Left colon (tissue), 2 donors: ENCODE measurements around the gene PGS1. TPM values are rescaled to one million over a fixed set of nuclear protein-coding genes. Genes with fewer than 3 reads are reported as not detected.

Source experiments
- ATAC-seq: fragments of 200-7000 bp; cut with Tn5 transposase; one replicate; pipeline ENCODE4 v1.9.1; 2020; ENCODE audit warnings: mild to moderate bottlenecking, moderate library complexity
- DNase-seq, 2 donors: peaks; one replicate each; pipeline ENCODE4 v3.0.0-alpha.2; 2020
- intact Hi-C, 2 donors: fragments of 100-400 bp; cut with DNase I in 1 of 2; cut with micrococcal nuclease in 1 of 2; formaldehyde crosslinking; loops; one replicate each; pipeline versions ENCODE4 v1.11.2 to v1.14.0; 2022; cut with DNase I, micrococcal nuclease
- total RNA-seq, 2 donors: library from RNA; stranded (reverse); fragmentation: NEBNext Ultra II Directional; extraction: Animal tissue kit (Norgen Biotek cat#: 25700); gene quantifications; one replicate each; pipeline ENCODE4 v1.2.1, GENCODE V29; 2021
- donor health status: DM: no; HTN: no; CAD: no.
- donor health status: DM: yes; HTN: yes; CAD: no.

Gene PGS1
- total RNA-seq, 2 donors from 2014 or later: 37.6 to 44.5 TPM

DNA sequence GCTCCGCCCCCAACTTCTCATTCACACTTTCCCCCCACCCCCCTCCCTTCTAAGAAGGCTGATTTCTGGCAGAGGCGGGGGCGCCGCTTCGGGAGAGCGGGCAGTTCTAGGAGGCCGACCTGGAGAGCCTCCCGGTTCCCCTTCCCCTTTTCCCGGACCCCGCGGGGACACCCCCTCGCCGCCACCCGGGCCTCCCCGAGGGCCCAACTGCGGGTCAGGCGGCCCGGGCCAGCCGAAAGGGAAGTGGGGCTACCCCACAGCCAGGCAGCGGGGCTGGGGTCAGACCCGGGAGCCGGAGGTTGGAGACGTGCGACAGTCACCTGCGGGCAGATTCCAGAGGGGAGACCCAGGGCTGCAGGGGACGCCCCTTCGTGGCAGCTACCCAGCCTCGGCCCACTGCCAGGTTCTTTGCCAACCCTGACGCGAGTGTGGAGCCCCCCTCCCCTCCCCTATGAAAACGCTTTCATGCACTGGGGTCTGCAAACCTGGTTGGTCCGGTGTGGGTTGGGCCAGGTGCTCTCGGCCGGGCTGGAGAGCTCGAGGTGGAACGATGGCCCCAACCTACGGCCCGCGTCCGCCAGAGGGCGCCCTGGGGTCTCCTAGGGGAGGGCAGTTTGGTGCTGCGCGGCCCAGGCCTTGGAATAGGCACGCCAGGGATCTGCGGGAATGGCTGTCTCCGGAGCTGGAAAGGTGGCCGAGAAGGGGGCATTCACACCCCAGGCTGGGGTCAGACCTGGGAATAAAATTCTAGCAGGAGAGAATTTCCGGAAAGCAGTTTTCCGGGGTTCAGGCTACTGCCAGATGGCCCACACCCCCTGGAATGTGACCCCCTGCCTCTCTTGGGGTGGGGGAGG, 17.9 kb upstream of the PGS1 start:
- ATAC-seq (peak; percentile 76), DNase-seq (peak; percentile 91 to 97)
- intact Hi-C loops: loop anchor here in 1 of 2 donors (5.0 kb wide), 1 partner anchor 62 kb away; no protein-coding TSS in a partner anchor

DNA sequence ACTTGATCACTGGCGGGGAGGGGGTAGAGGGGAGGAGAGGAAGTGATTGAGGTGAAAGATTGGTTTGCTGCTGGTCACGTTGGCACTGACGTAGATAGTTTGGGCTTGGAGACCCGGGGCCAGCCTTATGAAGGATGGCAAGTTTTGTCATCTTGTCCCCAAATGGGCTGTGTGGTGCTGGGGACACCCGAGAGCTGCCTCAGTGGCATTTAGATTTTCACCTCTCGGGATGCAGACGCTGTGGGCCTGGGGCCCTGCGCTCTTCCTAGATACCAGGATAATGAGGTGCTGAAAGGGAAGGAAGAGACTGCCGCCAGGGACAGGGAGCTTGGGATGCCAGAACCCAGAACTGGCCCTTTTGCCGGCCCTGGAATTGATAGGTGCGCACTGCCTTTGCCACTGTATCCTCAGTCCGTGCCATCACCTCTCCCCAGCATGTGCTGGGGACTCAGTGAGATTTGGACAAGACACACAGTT, 17.2 kb upstream of the PGS1 start:
- no peak for ATAC-seq
- intact Hi-C loops: loop anchor here in 1 of 2 donors (5.0 kb wide), 1 partner anchor 61 kb away; no protein-coding TSS in a partner anchor

DNA sequence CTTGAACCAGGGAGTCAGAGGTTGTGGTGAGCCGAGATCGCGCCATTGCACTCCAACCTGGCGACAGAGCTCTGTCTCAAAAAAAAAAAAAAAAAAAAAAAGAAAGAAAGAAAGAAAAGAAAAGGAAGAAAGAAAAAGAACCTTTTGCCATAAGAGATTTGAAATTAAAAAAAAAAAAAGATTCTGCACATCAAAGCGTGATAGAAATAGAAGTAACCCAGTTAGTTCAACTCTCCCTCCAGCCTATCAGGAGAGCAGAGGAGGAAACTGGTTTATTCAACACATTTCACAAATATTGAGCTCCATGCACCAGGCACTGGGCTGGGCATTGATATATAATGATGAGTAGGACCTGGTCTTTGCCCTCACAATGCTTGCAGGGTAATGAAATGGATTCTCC, 16.2 kb upstream of the PGS1 start:
- intact Hi-C loops: loop anchor here in 1 of 2 donors (5.0 kb wide), 1 partner anchor 60 kb away; no protein-coding TSS in a partner anchor
- ATAC-seq (no peak), DNase-seq (no peak)

More for the DNA sequence above, 17.2 kb upstream of the PGS1 start:
- no peak for DNase-seq

DNA sequence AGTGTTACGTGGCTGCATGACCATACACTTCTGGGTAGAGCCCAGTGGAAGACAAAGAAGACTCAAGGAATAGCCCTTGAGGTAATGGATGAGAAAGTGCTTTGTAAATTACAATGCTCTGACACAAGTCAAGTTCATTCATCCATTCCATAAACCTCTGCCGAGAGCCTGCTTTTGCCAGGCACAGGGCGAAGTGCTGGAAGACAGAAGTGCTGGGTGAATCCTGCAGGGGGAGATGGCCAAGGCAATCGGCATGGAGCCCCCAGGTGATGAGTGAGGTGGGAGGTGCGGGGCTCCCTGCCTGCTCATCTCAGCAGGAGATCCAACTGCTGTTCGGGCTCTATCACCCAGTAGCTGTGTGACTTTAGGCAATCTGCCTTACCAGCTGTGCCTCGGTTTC, 15.8 kb upstream of the PGS1 start:
- intact Hi-C loops: loop anchor here in 1 of 2 donors (5.0 kb wide), 1 partner anchor 60 kb away; no protein-coding TSS in a partner anchor
- DNase-seq (no peak), ATAC-seq (no peak)

DNA sequence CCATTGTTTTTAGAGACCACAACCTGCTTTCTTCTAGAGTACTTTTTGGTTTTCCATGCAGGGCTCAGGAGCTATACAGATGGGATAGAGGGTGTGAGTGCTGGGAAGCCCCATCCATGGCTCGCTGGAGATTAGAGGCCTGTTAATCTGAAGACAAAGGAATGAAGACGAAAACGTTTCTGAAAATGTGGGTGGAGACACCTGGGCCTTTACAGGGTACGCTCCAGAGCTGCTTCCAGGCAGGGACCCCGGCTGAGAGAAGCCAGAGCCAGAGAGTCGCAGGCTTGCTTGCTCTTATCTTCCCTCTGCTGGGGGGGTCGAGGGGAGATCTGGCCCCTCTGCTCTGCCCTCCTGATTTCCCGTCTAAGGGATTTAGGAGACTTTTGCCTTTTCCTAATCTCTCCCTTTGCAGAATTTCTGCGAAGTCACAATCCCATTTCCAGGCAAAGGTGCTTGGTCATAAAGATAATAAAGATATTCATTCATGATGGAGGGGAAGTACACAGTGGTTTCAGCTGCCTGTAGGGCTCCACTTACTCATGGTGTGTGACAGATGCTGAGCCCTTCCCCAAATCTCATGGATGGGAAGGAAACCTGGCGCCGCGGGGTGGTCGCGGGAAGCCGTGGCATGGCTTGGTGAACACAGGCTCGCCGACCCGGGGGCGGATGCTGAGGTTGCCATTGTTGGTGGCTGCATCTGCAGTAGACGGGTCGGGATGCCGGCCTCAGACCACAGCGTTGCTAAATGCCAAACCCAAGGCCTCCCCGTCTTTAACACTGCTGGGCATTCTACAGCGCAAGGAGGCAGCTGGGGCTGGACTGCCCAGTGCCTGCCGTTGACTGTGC, 13.8 kb upstream of the PGS1 start:
- intact Hi-C loops: loop anchor here in 1 of 2 donors (5.0 kb wide), 1 partner anchor 58 kb away; no protein-coding TSS in a partner anchor
- DNase-seq: no peak
- no peak for ATAC-seq

DNA sequence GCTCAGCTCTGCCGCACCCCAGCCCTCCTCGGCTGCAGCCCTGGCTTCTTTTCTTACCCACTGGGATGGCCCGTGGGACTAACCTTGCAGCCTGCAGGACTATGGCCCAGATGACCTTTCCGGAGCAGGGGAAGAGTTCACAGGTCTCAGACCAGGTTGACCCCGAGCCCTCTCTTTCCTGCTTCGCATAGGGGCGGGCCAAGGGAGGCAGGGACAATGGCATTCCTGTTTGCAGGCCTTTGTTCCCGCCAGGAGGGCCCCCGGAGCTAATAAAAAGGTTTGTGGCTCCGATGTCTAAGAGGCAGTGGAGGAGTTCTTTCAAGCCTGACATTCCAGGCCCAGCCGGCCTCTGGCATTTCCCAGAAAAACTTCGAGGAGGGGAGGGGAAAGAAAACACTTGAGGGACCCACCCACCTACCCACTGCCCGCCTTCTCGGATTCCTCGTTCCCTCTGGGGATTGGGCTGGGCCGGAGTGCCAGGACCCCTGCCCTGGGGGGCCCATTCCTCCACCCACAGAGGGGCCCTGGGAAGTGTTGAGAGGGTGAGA, 12.8 kb upstream of the PGS1 start:
- intact Hi-C loops: no loop called here
- DNase-seq: no peak
- ATAC-seq: no peak

DNA sequence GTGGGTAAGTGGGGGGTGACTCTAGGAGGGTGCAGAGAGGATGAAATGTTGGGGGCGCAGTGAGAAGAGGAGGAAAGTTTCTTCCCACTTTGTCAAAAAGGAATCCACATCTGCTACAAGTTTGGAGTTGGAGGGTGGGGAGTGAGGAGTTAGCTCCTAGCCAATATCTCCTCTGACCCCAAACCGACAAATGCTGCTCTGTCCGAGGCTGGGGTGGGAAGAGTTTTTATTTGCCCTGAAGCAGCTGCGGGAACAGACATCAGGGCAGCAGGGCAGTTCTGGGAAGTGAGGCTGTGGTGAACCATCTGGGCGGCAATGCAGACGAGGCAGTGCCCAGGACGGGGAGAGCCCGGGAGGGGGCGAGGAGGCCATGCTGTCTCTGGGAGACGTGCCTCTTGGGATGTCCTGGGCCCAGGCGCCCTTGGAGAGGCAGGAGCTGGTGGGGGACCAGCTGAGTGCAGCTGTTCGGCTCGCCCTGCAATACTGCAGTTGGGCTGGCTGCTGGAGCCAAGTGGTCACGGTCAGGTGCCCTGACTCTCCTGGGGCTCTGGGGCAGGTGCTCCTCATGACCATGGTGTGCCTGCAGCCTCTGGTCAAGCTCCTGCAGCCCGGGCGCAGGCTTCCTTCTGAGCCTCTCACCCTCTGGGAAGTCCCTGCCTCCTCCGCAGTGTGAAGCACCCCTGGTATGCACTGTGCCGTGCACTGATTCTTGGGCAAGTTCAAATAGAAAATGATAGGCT, 12.2 kb upstream of the PGS1 start:
- ATAC-seq (no peak), DNase-seq (no peak)
- intact Hi-C loops: no loop called here

DNA sequence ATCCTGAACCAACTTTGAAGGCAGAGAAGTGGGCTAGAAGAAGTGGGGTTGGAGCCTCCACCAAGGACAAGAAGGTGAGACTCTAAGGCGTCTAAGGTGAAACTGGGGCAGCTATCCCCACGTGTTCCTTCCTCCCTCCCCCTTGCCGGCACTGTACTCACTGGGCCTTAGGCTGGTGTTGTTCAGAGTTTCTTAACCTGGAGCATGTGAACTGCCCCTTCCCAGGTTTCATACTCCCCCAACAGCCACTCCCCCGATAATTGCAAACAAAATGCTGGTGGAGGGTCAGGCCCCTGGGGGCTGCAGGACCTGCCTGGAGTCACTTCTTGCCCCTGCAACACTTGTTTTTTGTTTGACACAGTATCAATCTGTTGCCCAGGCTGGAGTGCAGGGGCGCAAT, 11.3 kb upstream of the PGS1 start:
- ATAC-seq (no peak), DNase-seq (no peak)
- intact Hi-C loops: no loop called here

DNA sequence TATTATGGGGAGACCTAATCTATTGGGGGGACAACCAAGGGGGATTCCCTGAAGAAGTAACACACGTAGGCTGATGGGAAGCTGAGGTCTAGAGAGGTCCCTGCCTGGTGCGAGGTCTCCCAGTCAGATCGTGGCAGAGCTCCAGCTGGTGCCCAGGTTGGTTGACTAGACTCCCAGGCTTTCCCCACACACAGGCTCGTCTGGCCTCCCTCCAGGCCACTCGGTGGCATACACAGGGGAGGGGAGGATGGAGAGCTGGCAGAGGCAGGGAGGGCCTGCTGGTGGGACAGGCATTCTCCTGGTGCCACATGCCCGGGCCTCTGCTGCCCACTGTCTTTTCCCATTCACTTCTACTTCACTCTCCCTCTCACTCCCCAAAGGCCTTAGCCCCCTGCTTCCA, 10.1 kb upstream of the PGS1 start:
- intact Hi-C loops: no loop called here
- ATAC-seq (no peak), DNase-seq (no peak)

DNA sequence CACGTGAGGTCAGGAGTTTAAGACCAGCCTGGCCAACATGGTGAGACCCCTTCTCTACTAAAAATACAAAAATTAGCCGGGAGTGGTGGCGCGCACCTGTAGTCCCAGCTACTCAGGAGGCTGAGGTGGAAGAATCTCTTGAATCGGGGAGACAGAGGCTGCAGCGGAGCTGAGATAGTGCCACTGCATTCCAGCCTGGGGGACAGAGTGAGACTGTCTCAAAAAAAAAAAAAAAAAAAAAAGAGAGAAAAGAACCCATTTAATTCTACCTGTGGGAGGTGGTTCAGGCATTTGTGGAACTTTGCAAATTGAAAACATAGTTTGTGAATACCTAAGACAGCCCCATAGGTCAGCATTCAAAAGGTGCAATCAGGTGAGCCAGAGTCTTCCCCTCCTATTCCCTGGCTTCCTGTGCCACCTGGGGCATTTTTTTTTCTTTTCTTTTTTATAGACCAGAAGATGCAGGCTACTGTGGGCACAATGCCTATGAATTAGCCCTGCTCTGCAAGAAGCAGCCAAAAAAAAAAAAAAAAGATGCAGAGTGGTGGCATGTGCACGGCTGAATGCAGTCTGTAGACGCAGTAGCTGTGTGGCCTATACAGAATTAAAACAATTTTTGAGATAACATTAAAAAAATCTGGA, 9.5 kb upstream of the PGS1 start:
- intact Hi-C loops: no loop called here
- DNase-seq (no peak), ATAC-seq (no peak)

DNA sequence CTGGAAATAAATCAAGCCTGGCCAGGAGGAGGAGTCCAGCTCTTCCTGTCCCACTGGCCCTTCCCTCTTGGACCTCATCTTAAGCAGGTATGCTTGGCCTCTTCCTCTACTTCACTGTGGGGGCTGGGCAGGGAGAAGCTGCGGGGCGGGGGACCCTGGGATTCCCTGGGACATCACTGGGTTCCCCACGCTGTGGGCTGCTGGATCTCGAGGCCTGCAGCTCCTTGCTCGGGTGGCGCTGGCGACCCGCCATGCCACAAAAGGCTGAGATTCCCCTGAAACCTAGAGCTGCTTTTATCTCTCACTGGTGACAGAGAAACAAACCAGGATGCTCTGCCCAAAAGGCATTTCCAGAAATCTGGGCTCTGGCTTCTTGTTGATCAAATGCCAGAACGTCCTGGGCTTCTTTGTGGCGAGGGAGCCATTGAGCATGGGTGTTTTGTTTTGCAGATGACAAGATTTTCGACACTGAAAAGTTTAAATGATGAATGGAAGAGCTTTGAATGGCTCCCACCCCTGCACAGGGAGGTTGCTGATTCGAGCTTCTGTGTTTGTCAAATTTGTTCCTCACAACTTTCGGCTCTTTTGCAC, 8.6 kb upstream of the PGS1 start:
- intact Hi-C loops: no loop called here
- ATAC-seq (no peak), DNase-seq (no peak)

DNA sequence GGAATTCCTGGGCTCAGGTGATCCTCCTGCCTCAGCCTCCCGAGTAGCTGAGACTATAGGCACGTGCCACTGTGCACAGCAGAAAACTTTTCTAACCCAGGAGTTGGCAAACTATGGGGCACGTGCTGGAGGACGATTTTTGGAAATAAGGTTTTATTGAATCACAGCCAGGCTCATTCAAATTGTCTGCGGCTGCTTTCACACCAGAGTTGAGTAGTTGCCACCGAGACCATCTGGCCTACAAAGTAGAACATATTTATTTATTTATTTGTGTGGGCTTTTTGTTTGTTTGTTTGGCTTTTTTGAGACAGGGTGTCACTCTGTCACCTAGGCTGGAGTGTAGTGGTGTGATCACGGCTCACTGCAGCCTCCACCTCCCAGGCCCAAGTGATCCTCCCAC, 7.4 kb upstream of the PGS1 start:
- intact Hi-C loops: no loop called here
- ATAC-seq (no peak), DNase-seq (no peak)

DNA sequence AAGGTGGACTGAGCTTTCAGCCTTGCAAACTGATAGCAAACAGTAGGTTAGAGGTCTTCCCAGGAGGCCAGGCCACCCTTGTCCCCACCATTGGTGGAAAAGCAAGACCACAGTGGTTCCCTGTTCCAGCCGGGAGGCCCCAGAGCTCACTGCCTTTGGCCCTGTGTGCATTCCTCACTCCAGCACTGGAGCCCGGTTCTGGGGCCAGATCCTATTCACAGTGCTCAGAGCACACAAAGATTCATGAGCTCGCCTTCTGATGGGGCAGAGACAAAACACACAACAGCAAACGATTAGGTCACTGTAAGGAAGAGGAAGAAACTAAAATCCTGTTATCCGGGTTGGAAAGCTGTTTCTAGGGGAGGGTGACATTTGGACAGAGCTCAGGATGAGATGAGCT, 5.6 kb upstream of the PGS1 start:
- intact Hi-C loops: no loop called here
- no peak for ATAC-seq
- no peak for DNase-seq

DNA sequence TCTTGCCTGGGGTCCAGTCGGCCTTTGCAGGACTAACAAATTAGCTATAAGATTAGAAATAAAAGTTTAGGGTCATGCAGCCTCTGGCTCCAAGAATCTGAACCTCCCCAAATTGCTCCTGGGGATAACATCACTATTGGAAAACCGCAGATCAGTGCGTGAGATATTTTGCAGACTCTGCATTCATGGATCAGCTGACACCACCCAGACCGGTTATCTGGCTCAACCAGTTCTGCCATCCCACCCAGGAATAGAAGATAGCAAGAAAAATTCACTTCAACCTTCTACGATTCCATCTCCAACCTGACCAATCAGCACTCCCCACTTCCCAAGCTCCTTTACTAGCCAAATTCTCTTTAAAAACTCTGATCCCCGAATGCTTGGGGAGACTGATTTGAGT, 4.3 kb upstream of the PGS1 start:
- intact Hi-C loops: no loop called here
- ATAC-seq: no peak
- DNase-seq: no peak

DNA sequence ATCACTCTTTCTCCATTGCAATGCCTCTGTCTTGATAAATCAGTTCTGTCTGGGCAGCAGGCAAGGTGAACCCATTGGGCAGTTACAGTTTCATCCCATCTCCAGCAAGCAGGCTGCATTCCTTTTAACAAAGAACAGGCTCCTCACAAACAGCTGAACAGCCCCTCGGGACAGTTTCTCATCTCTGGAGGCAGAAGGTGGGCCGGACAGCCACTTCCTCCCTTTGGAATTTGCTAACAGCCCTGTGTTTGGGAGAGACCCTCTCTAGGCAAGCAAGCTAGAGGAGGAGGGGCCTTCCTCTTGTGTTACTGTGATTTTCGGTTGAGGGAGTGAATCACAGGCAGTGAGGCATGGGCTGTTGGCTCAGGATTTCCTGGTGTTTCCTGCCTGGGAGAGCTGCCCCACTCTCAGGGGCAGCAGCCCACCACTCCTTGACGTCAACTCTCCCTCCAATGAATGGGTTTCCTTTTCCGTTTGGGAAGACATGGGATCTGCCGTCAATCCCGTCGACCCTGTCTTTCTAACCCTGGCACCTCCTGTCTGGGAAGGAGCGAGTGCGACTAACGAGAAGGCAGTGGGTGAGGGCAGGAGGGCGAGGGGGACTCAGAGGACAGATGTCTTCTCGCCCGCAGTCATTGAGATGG, 3.7 kb upstream of the PGS1 start:
- intact Hi-C loops: no loop called here
- ATAC-seq (no peak), DNase-seq (no peak)

DNA sequence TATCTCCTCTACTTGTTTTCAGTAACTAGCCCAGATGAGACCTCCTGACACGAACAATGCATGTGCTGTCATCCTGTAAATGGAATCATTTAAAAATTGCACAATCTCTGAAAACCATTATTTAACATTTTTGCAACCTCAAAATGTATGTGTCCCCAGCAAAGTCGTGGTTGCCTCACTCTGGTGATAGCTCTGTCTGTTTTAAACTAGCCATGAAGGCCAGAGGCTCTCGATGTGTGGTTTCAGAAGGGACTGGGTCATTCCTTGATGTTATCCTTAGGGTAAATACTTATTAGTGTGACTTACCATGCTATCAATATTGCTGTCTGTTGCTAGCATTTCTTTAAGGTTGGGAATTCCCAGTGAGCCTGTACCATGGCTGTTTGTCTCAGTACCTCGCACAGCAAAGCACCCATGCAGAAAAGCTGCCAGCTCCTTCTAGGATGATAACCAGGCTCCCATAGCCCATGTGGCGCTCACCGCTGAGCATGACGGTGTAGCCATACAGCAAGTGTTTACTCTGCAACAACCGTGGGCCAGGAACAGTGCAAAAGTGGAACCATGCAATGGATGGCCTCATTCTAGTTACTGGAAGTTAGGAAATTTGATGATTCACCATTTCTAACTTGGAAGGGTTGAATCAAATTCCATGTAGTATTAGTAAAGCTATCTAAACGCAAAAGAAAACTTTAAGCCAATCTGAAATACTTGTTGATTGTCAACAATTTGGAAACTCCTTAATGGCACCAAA, 2.9 kb upstream of the PGS1 start:
- DNase-seq (peak in 1 of 2 donors; percentile 65), ATAC-seq (no peak)
- intact Hi-C loops: no loop called here

DNA sequence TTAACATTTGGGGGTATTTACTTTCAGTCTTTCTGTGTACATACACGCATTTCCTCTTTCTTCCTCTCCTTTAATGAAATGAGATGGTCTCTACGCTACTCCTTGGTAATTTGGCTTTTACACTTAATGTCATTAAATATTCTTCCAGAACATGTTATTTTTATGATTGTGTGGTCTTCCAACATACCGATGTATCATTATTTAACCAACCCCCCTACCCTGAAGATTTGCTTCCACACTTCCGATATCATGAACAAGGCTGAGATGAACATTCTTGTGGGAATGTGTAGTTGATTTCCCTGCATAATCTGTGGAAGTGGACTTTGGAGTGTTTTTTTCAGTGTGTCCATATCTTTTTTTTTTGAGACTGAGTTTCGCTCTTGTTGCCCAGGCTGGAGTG, 2.3 kb upstream of the PGS1 start:
- DNase-seq: no peak
- intact Hi-C loops: no loop called here
- no peak for ATAC-seq
